HepG2 (cell line): ENCODE data around the gene C9.

Source experiments
- BCLAF1 ChIP-seq: fragments of 450-650 bp; IDR thresholded peaks from 2 replicates; pipeline ENCODE4 v1.6.1; 2017; ENCODE audit warnings: mild to moderate bottlenecking
- CTCF ChIP-seq: sonication (generic); formaldehyde crosslinking; IDR thresholded peaks from 2 replicates; pipeline ENCODE4 v1.5.0; 2020; ENCODE audit warnings: mild to moderate bottlenecking, missing genetic modification reagents, moderate library complexity
- EHMT2 ChIP-seq: fragments of 200-600 bp; sonication (generic); IDR thresholded peaks from 2 replicates; pipeline ENCODE4 v1.7.0; 2017; ENCODE audit warnings: antibody characterized with exemption, low read depth, low read length, borderline replicate concordance
- HMGXB4 ChIP-seq, 2 experiments: sonication (generic) in 1 of 2; formaldehyde crosslinking in 1 of 2; IDR thresholded peaks; 2 replicates each; pipeline versions ENCODE4 v1.4.0 to v1.6.1; 2018 to 2020; ENCODE audit warnings: missing genetic modification reagents in 2 of 2, borderline replicate concordance in 1 of 2, low read depth in 1 of 2, mild to moderate bottlenecking in 1 of 2, missing biosample characterization in 1 of 2
- HOXA5 ChIP-seq: sonication (generic); formaldehyde crosslinking; IDR thresholded peaks from 2 replicates; pipeline ENCODE4 v1.4.0; 2020; ENCODE audit warnings: missing genetic modification reagents
- POLR2A ChIP-seq, 2 experiments: IDR thresholded peaks; 2 replicates each; pipeline ENCODE4 v1.6.1; 2011; ENCODE audit warnings: low read depth in 2 of 2, low read length in 2 of 2, mild to moderate bottlenecking in 1 of 2, moderate library complexity in 1 of 2; ENCODE audit not compliant: insufficient read depth in 1 of 2
- ZBTB1 ChIP-seq: sonication (generic); formaldehyde crosslinking; IDR thresholded peaks from 2 replicates; pipeline ENCODE4 v1.4.0; 2020; ENCODE audit warnings: missing genetic modification reagents, borderline replicate concordance
- ZNF281 ChIP-seq: sonication (generic); formaldehyde crosslinking; IDR thresholded peaks from 2 replicates; pipeline ENCODE4 v1.4.0; 2020; ENCODE audit warnings: missing genetic modification reagents, borderline replicate concordance
- ZNF335 ChIP-seq: sonication (generic); formaldehyde crosslinking; IDR thresholded peaks from 2 replicates; pipeline ENCODE4 v1.4.0; 2020; ENCODE audit warnings: missing genetic modification reagents
- ZSCAN9 ChIP-seq: IDR thresholded peaks from 2 replicates; pipeline ENCODE4 v1.6.1; 2016; ENCODE audit warnings: borderline replicate concordance
- TF ChIP-seq, protein P1 (sequence below): sonication (generic); formaldehyde crosslinking; IDR thresholded peaks from 2 replicates; pipeline ENCODE4 v1.4.0; 2020; ENCODE audit warnings: missing genetic modification reagents, mild to moderate bottlenecking, borderline replicate concordance
- TF ChIP-seq, protein P2 (sequence below), 2 experiments: IDR thresholded peaks; 2 replicates each; pipeline ENCODE4 v1.6.1; 2011 to 2012; ENCODE audit warnings: low read length in 2 of 2, borderline replicate concordance in 1 of 2, low read depth in 1 of 2, mild to moderate bottlenecking in 1 of 2, moderate library complexity in 1 of 2

DNA sequence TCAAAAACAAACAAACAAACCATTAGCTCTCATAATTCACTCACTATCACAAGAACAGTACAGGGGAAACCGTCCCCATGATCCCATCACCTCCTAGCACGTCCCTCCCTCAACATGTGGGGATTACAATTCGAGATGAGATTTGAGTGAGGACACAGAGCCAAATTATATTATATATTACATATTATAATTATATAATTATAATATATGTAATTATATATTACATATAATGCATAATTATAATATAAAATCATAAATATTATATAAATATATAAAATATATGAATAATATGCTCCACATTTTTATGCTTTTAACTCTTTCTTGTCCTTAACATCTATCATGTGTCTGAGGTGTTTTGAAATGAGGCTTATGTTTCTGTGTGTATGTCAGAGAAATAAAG is 3.4 kb upstream of the C9 start:
- TF ChIP-seq, protein P1, sequence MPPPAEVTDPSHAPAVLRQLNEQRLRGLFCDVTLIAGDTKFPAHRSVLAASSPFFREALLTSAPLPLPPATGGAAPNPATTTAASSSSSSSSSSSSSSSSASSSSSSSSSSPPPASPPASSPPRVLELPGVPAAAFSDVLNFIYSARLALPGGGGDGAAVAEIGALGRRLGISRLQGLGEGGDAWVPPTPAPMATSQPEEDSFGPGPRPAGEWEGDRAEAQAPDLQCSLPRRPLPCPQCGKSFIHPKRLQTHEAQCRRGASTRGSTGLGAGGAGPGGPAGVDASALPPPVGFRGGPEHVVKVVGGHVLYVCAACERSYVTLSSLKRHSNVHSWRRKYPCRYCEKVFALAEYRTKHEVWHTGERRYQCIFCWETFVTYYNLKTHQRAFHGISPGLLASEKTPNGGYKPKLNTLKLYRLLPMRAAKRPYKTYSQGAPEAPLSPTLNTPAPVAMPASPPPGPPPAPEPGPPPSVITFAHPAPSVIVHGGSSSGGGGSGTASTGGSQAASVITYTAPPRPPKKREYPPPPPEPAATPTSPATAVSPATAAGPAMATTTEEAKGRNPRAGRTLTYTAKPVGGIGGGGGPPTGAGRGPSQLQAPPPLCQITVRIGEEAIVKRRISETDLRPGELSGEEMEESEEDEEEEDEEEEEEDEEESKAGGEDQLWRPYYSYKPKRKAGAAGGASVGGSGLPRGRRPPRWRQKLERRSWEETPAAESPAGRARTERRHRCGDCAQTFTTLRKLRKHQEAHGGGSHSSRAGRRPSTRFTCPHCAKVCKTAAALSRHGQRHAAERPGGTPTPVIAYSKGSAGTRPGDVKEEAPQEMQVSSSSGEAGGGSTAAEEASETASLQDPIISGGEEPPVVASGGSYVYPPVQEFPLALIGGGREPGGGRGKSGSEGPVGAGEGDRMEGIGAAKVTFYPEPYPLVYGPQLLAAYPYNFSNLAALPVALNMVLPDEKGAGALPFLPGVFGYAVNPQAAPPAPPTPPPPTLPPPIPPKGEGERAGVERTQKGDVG (CRISPR knock-in tag): no peak
- TF ChIP-seq ZNF335 (CRISPR knock-in tag) (no peak), HOXA5 (CRISPR knock-in tag) (no peak), CTCF (CRISPR knock-in tag) (no peak), BCLAF1 (no peak), HMGXB4 (CRISPR knock-in tag; IDR thresholded peaks at IDR 0.05; ENCODE audit: borderline replicate concordance in 1 of 2, low read depth in 1 of 2) (no peak), ZNF281 (CRISPR knock-in tag) (no peak), POLR2A (IDR thresholded peaks at IDR 0.05; ENCODE audit: insufficient read depth in 1 of 2, low read depth in 2 of 2, low read length in 2 of 2) (no peak), ZSCAN9 (CRISPR knock-in tag) (no peak), ZBTB1 (no peak), EHMT2 (no peak)
- TF ChIP-seq, protein P2, sequence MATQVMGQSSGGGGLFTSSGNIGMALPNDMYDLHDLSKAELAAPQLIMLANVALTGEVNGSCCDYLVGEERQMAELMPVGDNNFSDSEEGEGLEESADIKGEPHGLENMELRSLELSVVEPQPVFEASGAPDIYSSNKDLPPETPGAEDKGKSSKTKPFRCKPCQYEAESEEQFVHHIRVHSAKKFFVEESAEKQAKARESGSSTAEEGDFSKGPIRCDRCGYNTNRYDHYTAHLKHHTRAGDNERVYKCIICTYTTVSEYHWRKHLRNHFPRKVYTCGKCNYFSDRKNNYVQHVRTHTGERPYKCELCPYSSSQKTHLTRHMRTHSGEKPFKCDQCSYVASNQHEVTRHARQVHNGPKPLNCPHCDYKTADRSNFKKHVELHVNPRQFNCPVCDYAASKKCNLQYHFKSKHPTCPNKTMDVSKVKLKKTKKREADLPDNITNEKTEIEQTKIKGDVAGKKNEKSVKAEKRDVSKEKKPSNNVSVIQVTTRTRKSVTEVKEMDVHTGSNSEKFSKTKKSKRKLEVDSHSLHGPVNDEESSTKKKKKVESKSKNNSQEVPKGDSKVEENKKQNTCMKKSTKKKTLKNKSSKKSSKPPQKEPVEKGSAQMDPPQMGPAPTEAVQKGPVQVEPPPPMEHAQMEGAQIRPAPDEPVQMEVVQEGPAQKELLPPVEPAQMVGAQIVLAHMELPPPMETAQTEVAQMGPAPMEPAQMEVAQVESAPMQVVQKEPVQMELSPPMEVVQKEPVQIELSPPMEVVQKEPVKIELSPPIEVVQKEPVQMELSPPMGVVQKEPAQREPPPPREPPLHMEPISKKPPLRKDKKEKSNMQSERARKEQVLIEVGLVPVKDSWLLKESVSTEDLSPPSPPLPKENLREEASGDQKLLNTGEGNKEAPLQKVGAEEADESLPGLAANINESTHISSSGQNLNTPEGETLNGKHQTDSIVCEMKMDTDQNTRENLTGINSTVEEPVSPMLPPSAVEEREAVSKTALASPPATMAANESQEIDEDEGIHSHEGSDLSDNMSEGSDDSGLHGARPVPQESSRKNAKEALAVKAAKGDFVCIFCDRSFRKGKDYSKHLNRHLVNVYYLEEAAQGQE (IDR thresholded peaks at IDR 0.05; ENCODE audit: borderline replicate concordance in 1 of 2, low read depth in 1 of 2, low read length in 2 of 2): no peak
